Measurements from ENCODE around the gene LPCAT2. TPM values are rescaled to one million over a fixed set of nuclear protein-coding genes. Genes with fewer than 3 reads are reported as not detected.

LPCAT2 gene
- total RNA-seq, 1 experiment from 2014 or later = 10.7 TPM

DNA sequence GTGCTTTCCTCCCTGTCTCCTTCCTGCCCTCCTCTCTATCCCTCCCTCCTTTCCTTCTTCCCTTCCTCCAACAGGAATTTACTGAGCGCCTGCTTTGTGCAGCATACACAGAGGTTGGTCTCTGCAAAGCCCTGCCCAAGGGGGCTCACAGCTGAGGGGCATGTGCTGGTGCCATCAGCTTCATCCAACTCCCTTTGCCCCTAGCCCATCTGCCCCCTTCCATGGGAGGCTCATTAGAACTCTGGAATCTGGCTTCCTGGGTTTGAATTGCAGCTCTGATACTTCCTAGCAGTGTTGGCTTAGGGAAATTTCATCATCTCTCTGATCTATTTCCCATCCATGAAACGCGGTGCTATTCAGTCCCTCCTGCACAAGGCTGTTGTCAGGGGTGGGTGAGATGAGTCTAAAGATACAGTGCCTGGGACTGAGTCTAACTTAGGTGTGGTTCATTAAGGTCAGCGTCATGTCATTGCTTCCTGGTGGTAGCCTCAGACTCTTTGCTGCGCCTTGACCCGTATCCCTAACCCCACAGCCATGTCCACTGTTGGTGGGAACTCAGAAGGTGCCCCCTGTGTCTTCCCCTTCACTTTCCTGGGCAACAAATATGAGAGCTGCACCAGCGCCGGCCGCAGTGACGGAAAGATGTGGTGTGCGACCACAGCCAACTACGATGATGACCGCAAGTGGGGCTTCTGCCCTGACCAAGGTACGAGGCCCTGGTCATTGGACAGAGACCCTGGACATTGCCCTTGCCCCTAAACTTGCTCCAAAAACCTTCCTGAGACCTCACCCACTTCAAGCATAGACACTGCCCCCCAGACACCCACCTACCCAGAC, 19.5 kb upstream of the LPCAT2 start:
- Mint-ChIP-seq H3K9me3 (ENCODE audit: unreplicated experiment) (peaks cover 7% of the 10 kb centered on the region), H3K27me3 (ENCODE audit: insufficient read depth, unreplicated experiment) (no peaks in the 10 kb centered on the region), H3K36me3 (ENCODE audit: insufficient read depth, unreplicated experiment) (peaks cover 12% of the 10 kb centered on the region), H3K4me1 (ENCODE audit: insufficient read depth, unreplicated experiment) (peaks cover 5% of the 10 kb centered on the region), H3K27ac (ENCODE audit: low read depth, unreplicated experiment) (no peak overlapping the region), H3K4me3 (ENCODE audit: unreplicated experiment) (no peak overlapping the region)
- no peak for DNase-seq (ENCODE audit: unreplicated experiment)
- no TSS peak for BruUV-seq (replicated peaks)
- TF ChIP-seq CTCF (IDR thresholded peaks at IDR 0.05; ENCODE audit: unreplicated experiment) = no peak
- POLR2A ChIA-PET = interaction anchor here (0.6 kb wide), 1 partner anchor 223 kb away, joined by 6 read pairs; no protein-coding TSS in a partner anchor
- intact Hi-C loops (cut with micrococcal nuclease) = no loop called here
- CTCF ChIA-PET = interaction anchor here (0.7 to 7.1 kb wide), 3 partner anchors 24 to 215 kb away, joined by 3 to 80 read pairs (median 5); no protein-coding TSS in a partner anchor

DNA sequence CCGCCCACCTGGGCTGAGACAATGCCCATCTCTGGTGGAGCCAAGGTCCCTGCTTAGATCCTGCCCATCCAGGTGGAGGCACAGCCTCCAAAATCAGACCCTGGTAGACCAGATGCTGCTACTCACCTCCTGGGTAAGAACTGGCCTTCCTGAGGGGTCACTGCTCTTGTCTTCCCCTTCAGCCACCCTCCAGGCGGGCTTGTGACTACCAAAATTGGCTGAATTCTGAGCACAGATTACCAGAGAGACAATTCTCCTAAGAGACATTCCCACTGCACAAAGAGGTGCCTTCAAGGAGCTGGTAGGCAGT, 19.0 kb upstream of the LPCAT2 start:
- no TSS peak for BruUV-seq (replicated peaks)
- H3K4me3 Mint-ChIP-seq (ENCODE audit: unreplicated experiment) = no peak overlapping the region
- H3K4me1 Mint-ChIP-seq (ENCODE audit: insufficient read depth, unreplicated experiment) = peaks cover 6% of the 10 kb centered on the region
- no peaks in the 10 kb centered on the region for H3K27me3 Mint-ChIP-seq (ENCODE audit: insufficient read depth, unreplicated experiment)
- TF ChIP-seq CTCF (IDR thresholded peaks at IDR 0.05; ENCODE audit: unreplicated experiment) = no peak
- H3K9me3 Mint-ChIP-seq (ENCODE audit: unreplicated experiment) = peaks cover 2% of the 10 kb centered on the region
- DNase-seq (ENCODE audit: unreplicated experiment) = no peak
- POLR2A ChIA-PET = interaction anchor here (0.7 kb wide), 1 partner anchor 452 kb away, joined by 3 read pairs; no protein-coding TSS in a partner anchor
- intact Hi-C loops (cut with micrococcal nuclease) = no loop called here
- H3K27ac Mint-ChIP-seq (ENCODE audit: low read depth, unreplicated experiment) = no peak overlapping the region
- CTCF ChIA-PET = interaction anchor here (0.9 to 7.1 kb wide), 2 partner anchors 17 to 214 kb away, joined by 5 to 80 read pairs; no protein-coding TSS in a partner anchor
- H3K36me3 Mint-ChIP-seq (ENCODE audit: insufficient read depth, unreplicated experiment) = peaks cover 12% of the 10 kb centered on the region

- no TSS peak for BruUV-seq (replicated peaks)
- Mint-ChIP-seq H3K27ac (ENCODE audit: low read depth, unreplicated experiment) (no peak overlapping the region), H3K9me3 (ENCODE audit: unreplicated experiment) (no peaks in the 10 kb centered on the region), H3K4me3 (ENCODE audit: unreplicated experiment) (no peak overlapping the region), H3K27me3 (ENCODE audit: insufficient read depth, unreplicated experiment) (no peaks in the 10 kb centered on the region), H3K36me3 (ENCODE audit: insufficient read depth, unreplicated experiment) (peaks cover 12% of the 10 kb centered on the region), H3K4me1 (ENCODE audit: insufficient read depth, unreplicated experiment) (peaks cover 10% of the 10 kb centered on the region)
- intact Hi-C loops (cut with micrococcal nuclease) = no loop called here
- POLR2A ChIA-PET = interaction anchor here (0.7 kb wide), 1 partner anchor 452 kb away, joined by 3 read pairs; no protein-coding TSS in a partner anchor
- CTCF ChIA-PET = interaction anchor here (0.5 to 7.1 kb wide), 3 partner anchors 18 to 838 kb away, joined by 3 to 80 read pairs (median 5); no protein-coding TSS in a partner anchor
- no peak for TF ChIP-seq CTCF (IDR thresholded peaks at IDR 0.05; ENCODE audit: unreplicated experiment)
- DNase-seq (ENCODE audit: unreplicated experiment) = no peak
Observed at GRCh38 chr16:55490301-55490700, 18.6 kb upstream of the LPCAT2 start.

- intact Hi-C loops (cut with micrococcal nuclease) = no loop called here
- Mint-ChIP-seq H3K4me1 (ENCODE audit: insufficient read depth, unreplicated experiment) (peaks cover 19% of the 10 kb centered on the region), H3K36me3 (ENCODE audit: insufficient read depth, unreplicated experiment) (peaks cover 6% of the 10 kb centered on the region), H3K9me3 (ENCODE audit: unreplicated experiment) (no peaks in the 10 kb centered on the region), H3K27me3 (ENCODE audit: insufficient read depth, unreplicated experiment) (no peaks in the 10 kb centered on the region), H3K27ac (ENCODE audit: low read depth, unreplicated experiment) (no peak overlapping the region), H3K4me3 (ENCODE audit: unreplicated experiment) (no peak overlapping the region)
- no peak for DNase-seq (ENCODE audit: unreplicated experiment)
- POLR2A ChIA-PET = interaction anchor here (1.2 kb wide), 1 partner anchor 23 kb away, joined by 3 read pairs; no protein-coding TSS in a partner anchor
- no TSS peak for BruUV-seq (replicated peaks)
- TF ChIP-seq CTCF (IDR thresholded peaks at IDR 0.05; ENCODE audit: unreplicated experiment) = no peak
- CTCF ChIA-PET = interaction anchor here (3.1 to 7.1 kb wide), 2 partner anchors 27 to 213 kb away, joined by 24 to 80 read pairs; no protein-coding TSS in a partner anchor
Observed at GRCh38 chr16:55491691-55492090, 17.2 kb upstream of the LPCAT2 start.
